Neural cell (in vitro differentiated cells): ENCODE data around the gene MGAT5.

Experiments
- EP300 ChIP-seq: fragments of 450-650 bp; conservative IDR thresholded peaks from 2 replicates; pipeline ENCODE4 v1.6.1; 2014; ENCODE audit warnings: antibody characterized with exemption, mild to moderate bottlenecking, moderate library complexity; ENCODE audit not compliant: poor library complexity, severe bottlenecking
- EZH2 ChIP-seq: fragments of 200-600, 300-800 bp; shearing (Covaris generic), sonication (generic); IDR thresholded peaks from 2 replicates; pipeline ENCODE4 v1.6.1; 2014; ENCODE audit warnings: antibody characterized with exemption, low read length, borderline replicate concordance, mild to moderate bottlenecking; ENCODE audit not compliant: insufficient read depth, poor library complexity, severe bottlenecking
- MXI1 ChIP-seq: fragments of 450-650 bp; conservative IDR thresholded peaks from 2 replicates; pipeline ENCODE4 v1.6.1; 2014; ENCODE audit warnings: antibody characterized with exemption, mild to moderate bottlenecking; ENCODE audit not compliant: poor library complexity, severe bottlenecking
- POLR2AphosphoS5 ChIP-seq: IDR thresholded peaks from 2 replicates; pipeline ENCODE4 v1.6.1; 2012
- RAD21 ChIP-seq: fragments of 450-650 bp; conservative IDR thresholded peaks from 2 replicates; pipeline ENCODE4 v1.6.1; 2014; ENCODE audit warnings: antibody characterized with exemption, mild to moderate bottlenecking, moderate library complexity
- SMC3 ChIP-seq: fragments of 450-650 bp; conservative IDR thresholded peaks from 2 replicates; pipeline ENCODE4 v1.6.1; 2014; ENCODE audit warnings: antibody characterized with exemption, mild to moderate bottlenecking, moderate library complexity; ENCODE audit not compliant: poor library complexity
- TAF1 ChIP-seq: IDR thresholded peaks from 2 replicates; pipeline ENCODE4 v1.6.1; 2012; ENCODE audit warnings: low read depth
- TF ChIP-seq, protein P1 (sequence below): fragments of 450-650 bp; IDR thresholded peaks from 2 replicates; pipeline ENCODE4 v1.5.1; 2014; ENCODE audit warnings: antibody characterized with exemption, mild to moderate bottlenecking, moderate library complexity; ENCODE audit not compliant: poor library complexity, severe bottlenecking
- TF ChIP-seq, protein P2 (sequence below): IDR thresholded peaks from 2 replicates; pipeline ENCODE4 v1.6.1; 2012; ENCODE audit warnings: borderline replicate concordance

- TF ChIP-seq EZH2 (no peak), EP300 (no peak), POLR2AphosphoS5 (no peak), TAF1 (no peak), RAD21 (no peak), MXI1 (no peak), SMC3 (no peak)
- TF ChIP-seq, protein P1, sequence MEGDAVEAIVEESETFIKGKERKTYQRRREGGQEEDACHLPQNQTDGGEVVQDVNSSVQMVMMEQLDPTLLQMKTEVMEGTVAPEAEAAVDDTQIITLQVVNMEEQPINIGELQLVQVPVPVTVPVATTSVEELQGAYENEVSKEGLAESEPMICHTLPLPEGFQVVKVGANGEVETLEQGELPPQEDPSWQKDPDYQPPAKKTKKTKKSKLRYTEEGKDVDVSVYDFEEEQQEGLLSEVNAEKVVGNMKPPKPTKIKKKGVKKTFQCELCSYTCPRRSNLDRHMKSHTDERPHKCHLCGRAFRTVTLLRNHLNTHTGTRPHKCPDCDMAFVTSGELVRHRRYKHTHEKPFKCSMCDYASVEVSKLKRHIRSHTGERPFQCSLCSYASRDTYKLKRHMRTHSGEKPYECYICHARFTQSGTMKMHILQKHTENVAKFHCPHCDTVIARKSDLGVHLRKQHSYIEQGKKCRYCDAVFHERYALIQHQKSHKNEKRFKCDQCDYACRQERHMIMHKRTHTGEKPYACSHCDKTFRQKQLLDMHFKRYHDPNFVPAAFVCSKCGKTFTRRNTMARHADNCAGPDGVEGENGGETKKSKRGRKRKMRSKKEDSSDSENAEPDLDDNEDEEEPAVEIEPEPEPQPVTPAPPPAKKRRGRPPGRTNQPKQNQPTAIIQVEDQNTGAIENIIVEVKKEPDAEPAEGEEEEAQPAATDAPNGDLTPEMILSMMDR, result no peak
- TF ChIP-seq, protein P2, sequence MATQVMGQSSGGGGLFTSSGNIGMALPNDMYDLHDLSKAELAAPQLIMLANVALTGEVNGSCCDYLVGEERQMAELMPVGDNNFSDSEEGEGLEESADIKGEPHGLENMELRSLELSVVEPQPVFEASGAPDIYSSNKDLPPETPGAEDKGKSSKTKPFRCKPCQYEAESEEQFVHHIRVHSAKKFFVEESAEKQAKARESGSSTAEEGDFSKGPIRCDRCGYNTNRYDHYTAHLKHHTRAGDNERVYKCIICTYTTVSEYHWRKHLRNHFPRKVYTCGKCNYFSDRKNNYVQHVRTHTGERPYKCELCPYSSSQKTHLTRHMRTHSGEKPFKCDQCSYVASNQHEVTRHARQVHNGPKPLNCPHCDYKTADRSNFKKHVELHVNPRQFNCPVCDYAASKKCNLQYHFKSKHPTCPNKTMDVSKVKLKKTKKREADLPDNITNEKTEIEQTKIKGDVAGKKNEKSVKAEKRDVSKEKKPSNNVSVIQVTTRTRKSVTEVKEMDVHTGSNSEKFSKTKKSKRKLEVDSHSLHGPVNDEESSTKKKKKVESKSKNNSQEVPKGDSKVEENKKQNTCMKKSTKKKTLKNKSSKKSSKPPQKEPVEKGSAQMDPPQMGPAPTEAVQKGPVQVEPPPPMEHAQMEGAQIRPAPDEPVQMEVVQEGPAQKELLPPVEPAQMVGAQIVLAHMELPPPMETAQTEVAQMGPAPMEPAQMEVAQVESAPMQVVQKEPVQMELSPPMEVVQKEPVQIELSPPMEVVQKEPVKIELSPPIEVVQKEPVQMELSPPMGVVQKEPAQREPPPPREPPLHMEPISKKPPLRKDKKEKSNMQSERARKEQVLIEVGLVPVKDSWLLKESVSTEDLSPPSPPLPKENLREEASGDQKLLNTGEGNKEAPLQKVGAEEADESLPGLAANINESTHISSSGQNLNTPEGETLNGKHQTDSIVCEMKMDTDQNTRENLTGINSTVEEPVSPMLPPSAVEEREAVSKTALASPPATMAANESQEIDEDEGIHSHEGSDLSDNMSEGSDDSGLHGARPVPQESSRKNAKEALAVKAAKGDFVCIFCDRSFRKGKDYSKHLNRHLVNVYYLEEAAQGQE, result no peak
Observed at GRCh38 chr2:134232868-134233727, 20.8 kb upstream of the MGAT5 start.
